GM06990 (cell line): ENCODE data around the gene PTPRO.

Experiments used
- DNase-seq: peaks from one replicate; pipeline ENCODE4 v3.0.0-alpha.2; 2011; ENCODE audit not compliant: insufficient read length; ENCODE audit errors: extremely low read depth
- H3K27me3 ChIP-seq: replicated peaks from 2 replicates; pipeline ENCODE4 v1.6.0; 2011; ENCODE audit warnings: low read length; ENCODE audit not compliant: control insufficient read depth, insufficient read depth
- H3K36me3 ChIP-seq: 2 replicates; pipeline ENCODE4 v1.5.1; 2011; ENCODE audit warnings: low read length; ENCODE audit not compliant: control insufficient read depth, insufficient read depth
- H3K4me3 ChIP-seq: replicated peaks from 2 replicates; pipeline ENCODE4 v1.5.1; 2011; ENCODE audit warnings: low read depth, mild to moderate bottlenecking, control low read depth, low read length
- TF ChIP-seq, protein P1 (sequence below): IDR thresholded peaks from 2 replicates; pipeline ENCODE4 v1.5.1; 2011; ENCODE audit warnings: low read length, control low read depth, mild to moderate bottlenecking, inconsistent platforms; ENCODE audit not compliant: insufficient read depth, poor library complexity, severe bottlenecking

Gene PTPRO

DNA sequence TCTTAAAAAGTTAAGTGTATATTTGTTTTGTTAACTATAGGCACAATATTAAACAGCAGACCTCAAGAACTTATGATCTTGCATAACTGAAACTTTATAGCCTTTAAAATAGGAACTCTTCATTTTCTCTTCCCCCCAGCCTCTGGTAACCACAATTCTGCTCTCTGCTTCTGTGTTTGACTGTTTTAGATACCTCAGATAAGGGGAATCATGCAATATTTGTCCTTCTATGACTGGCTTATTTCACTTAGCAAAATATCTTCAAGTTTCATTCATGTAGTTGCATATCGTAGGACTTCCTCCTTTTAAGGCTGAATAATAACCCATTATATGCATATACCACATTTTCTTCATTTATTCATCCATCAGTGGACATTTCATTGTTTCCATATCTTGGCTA, 131.3 kb downstream of the PTPRO start:
- TF ChIP-seq, protein P1, sequence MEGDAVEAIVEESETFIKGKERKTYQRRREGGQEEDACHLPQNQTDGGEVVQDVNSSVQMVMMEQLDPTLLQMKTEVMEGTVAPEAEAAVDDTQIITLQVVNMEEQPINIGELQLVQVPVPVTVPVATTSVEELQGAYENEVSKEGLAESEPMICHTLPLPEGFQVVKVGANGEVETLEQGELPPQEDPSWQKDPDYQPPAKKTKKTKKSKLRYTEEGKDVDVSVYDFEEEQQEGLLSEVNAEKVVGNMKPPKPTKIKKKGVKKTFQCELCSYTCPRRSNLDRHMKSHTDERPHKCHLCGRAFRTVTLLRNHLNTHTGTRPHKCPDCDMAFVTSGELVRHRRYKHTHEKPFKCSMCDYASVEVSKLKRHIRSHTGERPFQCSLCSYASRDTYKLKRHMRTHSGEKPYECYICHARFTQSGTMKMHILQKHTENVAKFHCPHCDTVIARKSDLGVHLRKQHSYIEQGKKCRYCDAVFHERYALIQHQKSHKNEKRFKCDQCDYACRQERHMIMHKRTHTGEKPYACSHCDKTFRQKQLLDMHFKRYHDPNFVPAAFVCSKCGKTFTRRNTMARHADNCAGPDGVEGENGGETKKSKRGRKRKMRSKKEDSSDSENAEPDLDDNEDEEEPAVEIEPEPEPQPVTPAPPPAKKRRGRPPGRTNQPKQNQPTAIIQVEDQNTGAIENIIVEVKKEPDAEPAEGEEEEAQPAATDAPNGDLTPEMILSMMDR, result no peak
- DNase-seq, result peak; percentile 46
- Histone ChIP-seq H3K36me3 (no peaks in the 10 kb centered on the region), H3K27me3 (no peaks in the 10 kb centered on the region), H3K4me3 (no peak overlapping the region)

DNA sequence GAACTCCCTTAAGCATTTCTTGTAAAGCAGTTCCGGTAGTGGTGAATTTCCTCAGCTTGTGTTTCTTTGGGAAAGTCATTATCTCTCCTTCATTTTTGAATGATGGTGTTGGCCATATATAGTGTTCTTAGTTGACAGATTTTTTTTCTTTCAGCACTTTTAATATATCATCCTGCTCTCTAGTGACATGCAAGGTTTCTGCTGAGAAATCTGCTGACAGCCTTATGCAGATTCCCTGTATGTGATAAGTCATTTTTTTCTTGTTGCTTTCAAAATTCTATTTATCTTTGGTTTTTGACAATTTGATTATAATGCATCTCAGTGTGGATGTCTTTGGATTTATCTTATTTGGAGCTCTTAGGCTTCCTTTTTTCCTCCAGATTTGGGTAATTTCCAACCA, 135.7 kb downstream of the PTPRO start:
- no peaks in the 10 kb centered on the region for H3K27me3 ChIP-seq
- no peaks in the 10 kb centered on the region for H3K36me3 ChIP-seq
- DNase-seq, result no peak
- no peak overlapping the region for H3K4me3 ChIP-seq
- TF ChIP-seq, protein P1, result no peak

DNA sequence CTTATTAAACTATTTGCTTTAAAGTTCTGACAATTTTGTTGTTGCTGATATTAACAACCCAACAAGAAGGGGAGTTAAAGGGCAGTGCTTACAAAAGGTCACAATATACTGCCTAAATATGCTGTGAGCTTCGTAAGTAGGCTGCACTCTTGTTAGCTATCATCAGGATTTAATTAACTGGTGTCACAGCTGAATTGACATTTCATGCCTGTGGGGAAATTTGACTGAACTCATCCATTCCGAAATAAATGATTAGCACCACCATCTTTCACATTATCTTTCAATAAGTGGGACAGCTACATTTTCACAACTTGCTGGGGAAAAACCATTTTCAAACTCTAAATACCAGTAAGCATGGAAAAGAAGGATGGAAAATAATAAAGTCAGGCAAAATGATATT, 146.6 kb downstream of the PTPRO start:
- no peak for DNase-seq
- Histone ChIP-seq H3K27me3 (no peaks in the 10 kb centered on the region), H3K4me3 (no peak overlapping the region), H3K36me3 (no peaks in the 10 kb centered on the region)
- TF ChIP-seq, protein P1, result no peak

DNA sequence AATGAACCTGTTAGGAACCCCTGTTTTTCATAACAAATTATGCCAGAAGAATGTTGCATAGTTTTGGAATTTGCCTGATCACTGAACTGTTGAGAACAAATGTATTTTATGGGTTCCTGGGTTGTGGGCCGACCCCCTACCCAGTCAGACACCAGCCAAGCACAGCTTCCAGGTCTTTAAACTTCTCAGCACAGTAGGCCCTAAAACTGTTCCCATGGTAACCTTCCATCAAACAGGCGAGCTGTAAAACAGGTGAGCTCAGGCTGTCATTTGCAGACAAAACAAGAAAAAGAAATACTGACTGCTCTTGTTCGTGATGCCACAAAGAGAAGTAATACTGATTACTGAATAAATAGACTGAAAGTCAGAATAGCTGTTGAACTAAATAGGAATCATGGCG, 147.0 kb downstream of the PTPRO start:
- Histone ChIP-seq H3K36me3 (no peaks in the 10 kb centered on the region), H3K27me3 (no peaks in the 10 kb centered on the region), H3K4me3 (no peak overlapping the region)
- DNase-seq, result no peak
- TF ChIP-seq, protein P1, result no peak

DNA sequence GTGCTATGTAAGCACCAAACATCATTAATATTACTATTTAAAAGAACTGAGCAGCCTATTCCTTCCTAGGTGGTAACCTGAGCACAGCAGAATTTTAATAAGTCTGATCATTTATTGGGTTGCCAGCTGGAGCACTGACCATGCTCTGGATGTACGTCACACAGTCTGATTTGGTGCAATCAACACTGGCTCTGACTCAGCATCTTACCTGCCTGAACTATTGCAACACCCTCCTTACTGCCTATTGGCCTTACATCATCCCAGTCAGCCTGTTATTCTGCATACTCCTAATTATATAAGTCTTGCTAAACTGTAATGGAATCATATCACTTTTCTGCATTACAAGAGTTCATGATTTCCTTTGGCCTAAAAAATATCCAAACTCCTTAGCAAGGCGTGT, 149.7 kb downstream of the PTPRO start:
- no peak overlapping the region for H3K4me3 ChIP-seq
- H3K27me3 ChIP-seq, result no peaks in the 10 kb centered on the region
- no peaks in the 10 kb centered on the region for H3K36me3 ChIP-seq
- TF ChIP-seq, protein P1, result no peak
- no peak for DNase-seq

DNA sequence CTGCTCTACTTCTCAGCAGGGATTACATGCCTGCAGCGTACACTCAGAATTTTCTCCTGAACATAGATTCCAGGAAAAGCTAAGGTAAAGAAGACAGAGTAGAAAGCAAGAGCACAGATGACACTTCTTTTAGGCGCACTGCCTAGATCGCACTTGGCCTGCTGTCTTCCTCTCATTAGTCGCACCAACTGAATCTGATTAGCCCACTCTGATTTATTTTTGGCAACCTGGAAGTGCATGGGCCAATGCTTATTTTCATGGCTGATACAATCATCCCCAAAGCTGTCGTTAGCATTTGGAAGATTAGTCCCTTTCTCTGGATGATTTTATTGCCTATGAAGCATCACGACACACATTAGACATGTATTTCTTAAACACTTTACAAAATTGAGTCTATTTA, 152.5 kb downstream of the PTPRO start:
- Histone ChIP-seq H3K27me3 (no peaks in the 10 kb centered on the region), H3K4me3 (no peak overlapping the region), H3K36me3 (no peaks in the 10 kb centered on the region)
- DNase-seq, result no peak
- TF ChIP-seq, protein P1, result no peak
